IMR-90 (cell line): ENCODE results near the gene WAS. TPM values are rescaled to one million over a fixed set of nuclear protein-coding genes. Genes with fewer than 3 reads are reported as not detected.

Source experiments
- ATAC-seq: fragments of 200-7000 bp; cut with Tn5 transposase; 2 replicates; pipeline ENCODE4 v1.9.1; 2020; ENCODE audit warnings: low read depth, mild to moderate bottlenecking, moderate library complexity
- BruUV-seq: library from RNA; stranded (reverse); fragments of 400-500 nt; replicated peaks from 2 replicates; lab custom pipeline; 2021; lab: Mats Ljungman, UMichigan
- CTCF ChIA-PET: fragments of 300-600 bp; formaldehyde crosslinking; extraction: SDS; loops from one replicate; lab custom pipeline; 2021; ENCODE audit warnings: antibody characterized with exemption; lab: Yijun Ruan, JAX
- POLR2A ChIA-PET: fragments of 300-600 bp; sonication (Branson Sonifier 250); formaldehyde crosslinking; loops from one replicate; lab custom pipeline; 2022; ENCODE audit warnings: antibody characterized with exemption; ENCODE audit not compliant: unreplicated experiment; lab: Charles Lee
- DNase-seq: peaks from one replicate; pipeline ENCODE4 v3.0.0; 2013
- H2AFZ ChIP-seq: replicated peaks from 2 replicates; pipeline ENCODE3; 2013; ENCODE audit warnings: low read length, mild to moderate bottlenecking; ENCODE audit not compliant: poor library complexity
- H2AK5ac ChIP-seq: 2 replicates; pipeline ENCODE4 v1.6.1; 2013; ENCODE audit warnings: low read depth, low read length, inconsistent platforms
- H2AK9ac ChIP-seq: replicated peaks from 2 replicates; pipeline ENCODE3; 2013; ENCODE audit warnings: mild to moderate bottlenecking, low read depth, low read length, moderate library complexity; ENCODE audit not compliant: poor library complexity
- H2BK120ac ChIP-seq: 2 replicates; pipeline ENCODE4 v1.6.1; 2013; ENCODE audit warnings: low read depth, low read length, inconsistent platforms
- H2BK15ac ChIP-seq: 3 replicates; pipeline ENCODE4 v1.6.1; 2013; ENCODE audit warnings: low read depth, low read length, inconsistent platforms
- H2BK20ac ChIP-seq: 2 replicates; pipeline ENCODE4 v1.6.1; 2013; ENCODE audit warnings: low read depth, mild to moderate bottlenecking, inconsistent platforms, low read length, moderate library complexity
- H2BK5ac ChIP-seq: 2 replicates; pipeline ENCODE4 v1.6.1; 2013; ENCODE audit warnings: mild to moderate bottlenecking, low read depth, low read length, inconsistent platforms; ENCODE audit not compliant: poor library complexity, severe bottlenecking
- H3K14ac ChIP-seq: replicated peaks from 2 replicates; pipeline ENCODE4 v1.6.1; 2013; ENCODE audit warnings: low read depth, low read length, inconsistent platforms
- H3K18ac ChIP-seq: 2 replicates; pipeline ENCODE4 v1.6.1; 2013; ENCODE audit warnings: low read depth, low read length, control low read depth
- H3K23ac ChIP-seq: 2 replicates; pipeline ENCODE4 v1.6.1; 2013; ENCODE audit warnings: low read depth, low read length, inconsistent platforms
- H3K27ac ChIP-seq: 2 replicates; pipeline ENCODE4 v1.5.1; 2013; ENCODE audit warnings: mild to moderate bottlenecking, control low read depth, low read length; ENCODE audit not compliant: insufficient read depth
- H3K27me3 ChIP-seq: 2 replicates; pipeline ENCODE4 v1.6.1; 2013; ENCODE audit warnings: low read length; ENCODE audit not compliant: control insufficient read depth, insufficient read depth
- H3K36me3 ChIP-seq: 2 replicates; pipeline ENCODE4 v1.6.1; 2013; ENCODE audit warnings: low read length, mixed read lengths; ENCODE audit not compliant: control insufficient read depth, insufficient read depth
- H3K4ac ChIP-seq: 2 replicates; pipeline ENCODE4 v1.6.1; 2013; ENCODE audit warnings: low read depth, low read length, inconsistent platforms
- H3K4me1 ChIP-seq: 2 replicates; pipeline ENCODE4 v1.6.1; 2013; ENCODE audit warnings: low read length, mixed read lengths; ENCODE audit not compliant: control insufficient read depth, insufficient read depth
- H3K4me2 ChIP-seq: 2 replicates; pipeline ENCODE4 v1.6.1; 2013; ENCODE audit warnings: low read depth, mild to moderate bottlenecking, control low read depth, low read length, moderate library complexity
- H3K4me3 ChIP-seq: 2 replicates; pipeline ENCODE4 v1.5.1; 2013; ENCODE audit warnings: low read depth, mild to moderate bottlenecking, control low read depth, low read length, moderate library complexity; ENCODE audit not compliant: insufficient read depth
- H3K56ac ChIP-seq: 2 replicates; pipeline ENCODE4 v1.6.1; 2013; ENCODE audit warnings: low read length, inconsistent platforms; ENCODE audit not compliant: insufficient read depth; ENCODE audit errors: extremely low read depth
- H3K79me1 ChIP-seq, 2 experiments: 2 replicates each; pipeline ENCODE4 v1.6.1; 2013; ENCODE audit warnings: low read length in 2 of 2, inconsistent platforms in 1 of 2, low read depth in 1 of 2
- H3K9ac ChIP-seq: 2 replicates; pipeline ENCODE4 v1.6.1; 2013; ENCODE audit warnings: low read depth, low read length, control low read depth
- H3K9me1 ChIP-seq: 2 replicates; pipeline ENCODE4 v1.6.1; 2013; ENCODE audit warnings: low read length, inconsistent platforms; ENCODE audit not compliant: insufficient read depth
- H3K9me3 ChIP-seq: 2 replicates; pipeline ENCODE4 v1.6.1; 2013; ENCODE audit warnings: low read length; ENCODE audit not compliant: control insufficient read depth, insufficient read depth
- H4K20me1 ChIP-seq: 2 replicates; pipeline ENCODE4 v1.6.1; 2013; ENCODE audit warnings: low read length, inconsistent platforms; ENCODE audit not compliant: insufficient read depth
- H4K5ac ChIP-seq: 2 replicates; pipeline ENCODE4 v1.6.1; 2013; ENCODE audit warnings: mild to moderate bottlenecking, low read depth, low read length, control low read depth
- H4K8ac ChIP-seq, 2 experiments: 2 replicates each; pipeline ENCODE4 v1.6.1; 2013; ENCODE audit warnings: low read depth in 2 of 2, low read length in 2 of 2, control low read depth in 1 of 2, inconsistent platforms in 1 of 2
- H4K91ac ChIP-seq: 2 replicates; pipeline ENCODE4 v1.6.1; 2013; ENCODE audit warnings: low read depth, low read length, inconsistent platforms; ENCODE audit not compliant: insufficient read depth
- BHLHE40 ChIP-seq: fragments of 150-350 bp; IDR thresholded peaks from 2 replicates; pipeline ENCODE4 v1.6.1; 2016; ENCODE audit warnings: mild to moderate bottlenecking, low read depth, low read length
- CEBPB ChIP-seq: IDR thresholded peaks from 2 replicates; pipeline ENCODE4 v1.6.1; 2012; ENCODE audit warnings: low read depth, low read length, improper control_type of control experiment
- CHD1 ChIP-seq: IDR thresholded peaks from 2 replicates; pipeline ENCODE4 v1.6.1; 2012; ENCODE audit warnings: low read depth, low read length, improper control_type of control experiment
- FOS ChIP-seq: fragments of 150-350 bp; IDR thresholded peaks from 2 replicates; pipeline ENCODE4 v1.6.1; 2016; ENCODE audit warnings: low read depth, low read length
- MAFK ChIP-seq: IDR thresholded peaks from 2 replicates; pipeline ENCODE4 v1.6.1; 2012; ENCODE audit warnings: low read depth, low read length, improper control_type of control experiment
- MXI1 ChIP-seq: IDR thresholded peaks from 2 replicates; pipeline ENCODE4 v1.6.1; 2012; ENCODE audit warnings: low read depth, mild to moderate bottlenecking, low read length, moderate library complexity, borderline replicate concordance
- NFE2L2 ChIP-seq: fragments of 150-350 bp; IDR thresholded peaks from 2 replicates; pipeline ENCODE4 v1.6.1; 2016; ENCODE audit warnings: low read depth, mild to moderate bottlenecking, low read length
- POLR2A ChIP-seq: IDR thresholded peaks from 2 replicates; pipeline ENCODE4 v1.6.1; 2012; ENCODE audit warnings: mild to moderate bottlenecking, low read depth, low read length
- RAD21 ChIP-seq: IDR thresholded peaks from 2 replicates; pipeline ENCODE4 v1.6.1; 2012; ENCODE audit warnings: low read length, improper control_type of control experiment
- RCOR1 ChIP-seq: IDR thresholded peaks from 2 replicates; pipeline ENCODE4 v1.6.1; 2012; ENCODE audit warnings: mild to moderate bottlenecking, low read length, improper control_type of control experiment; ENCODE audit not compliant: insufficient replicate concordance
- RFX5 ChIP-seq: IDR thresholded peaks from 2 replicates; pipeline ENCODE4 v1.8.0; 2012; ENCODE audit warnings: low read depth, mild to moderate bottlenecking, low read length, moderate library complexity
- SMC3 ChIP-seq: fragments of 150-350 bp; IDR thresholded peaks from 2 replicates; pipeline ENCODE4 v1.6.1; 2016; ENCODE audit warnings: low read depth, mild to moderate bottlenecking, antibody characterized with exemption, low read length, moderate library complexity
- WGBS, 2 experiments: methylation state at CpG; one replicate each; pipeline versions ENCODE4 v1.1.5 to v1.1.7; 2013; ENCODE audit warnings: missing lambda C conversion rate in 2 of 2; ENCODE audit not compliant: insufficient read length in 1 of 2; ENCODE audit errors: extremely low coverage in 2 of 2; 5-methylcytosine and 5-hydroxymethylcytosine counted together
- dilution Hi-C: fragments of 300-500 bp; cut with HindIII; formaldehyde crosslinking; loops from one replicate; pipeline ENCODE4 v1.14.3; 2018; ENCODE audit warnings: low sequenced_read_pairs; ENCODE audit not compliant: unreplicated experiment
- in situ Hi-C: fragments of 300-500 bp; cut with MboI; formaldehyde crosslinking; loops from 3 replicates; pipeline ENCODE4 v1.14.3; 2019; ENCODE audit warnings: low sequenced_read_pairs, inconsistent platforms, mixed read lengths
- intact Hi-C: fragments of 100-400 bp; cut with micrococcal nuclease; formaldehyde crosslinking; loops from 2 replicates; pipeline ENCODE4 v1.10.0; 2022
- polyA plus RNA-seq, 3 experiments: library from polyadenylated mRNA; depleted of rRNA; stranded (reverse); fragments of >200 nt; gene quantifications; 2 replicates each; pipeline ENCODE4 v1.2.3, GENCODE V29; 2012; ENCODE audit warnings: low replicate concordance in 1 of 3
- total RNA-seq: library from RNA; depleted of rRNA; stranded (reverse); fragments of >200 nt; gene quantifications from 2 replicates; pipeline ENCODE4 v1.2.3, GENCODE V29; 2012
- TF ChIP-seq, protein P1 (sequence below): fragments of 150-350 bp; IDR thresholded peaks from 2 replicates; pipeline ENCODE4 v1.6.1; 2016; ENCODE audit warnings: low read depth, mild to moderate bottlenecking, low read length, moderate library complexity, borderline replicate concordance
- TF ChIP-seq, protein P2 (sequence below): fragments of 150-350 bp; IDR thresholded peaks from 2 replicates; pipeline ENCODE4 v1.6.1; 2017; ENCODE audit warnings: mild to moderate bottlenecking, antibody characterized with exemption, low read length, low read depth
- TF ChIP-seq, protein P3 (sequence below): conservative IDR thresholded peaks from 2 replicates; pipeline ENCODE4 v1.5.1; 2012; ENCODE audit warnings: mild to moderate bottlenecking, low read depth, low read length, improper control_type of control experiment

WAS gene
- total and polyA plus RNA-seq, 2 of the 4 experiments (the other 2 are of a cell fraction): 0.14 TPM; not detected in 1

DNA sequence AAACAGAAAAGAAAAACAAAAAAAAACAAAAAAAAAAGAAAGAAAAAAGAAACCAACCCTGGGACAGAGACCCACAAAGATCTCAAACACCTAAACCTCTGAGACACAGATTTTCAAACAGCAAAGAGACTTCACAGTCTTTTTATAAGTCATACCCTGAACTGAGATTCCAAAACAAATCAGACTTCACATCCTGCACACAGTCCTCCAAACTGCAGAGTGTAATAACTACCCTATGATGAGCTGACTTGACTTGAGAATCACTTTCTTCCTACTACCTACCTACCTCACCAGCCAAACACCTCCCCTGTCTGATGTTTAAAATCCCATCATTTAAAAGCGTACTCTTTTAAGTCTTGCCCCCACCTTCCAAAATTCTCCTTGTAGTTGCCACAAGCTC lies 52.7 kb downstream of the WAS start:
- DNase-seq (no peak), ATAC-seq (no peak)
- Histone ChIP-seq H3K23ac (no peak overlapping the region), H2BK20ac (no peak overlapping the region), H4K20me1 (no peaks in the 10 kb centered on the region), H2AK9ac (no peak overlapping the region), H2BK5ac (no peak overlapping the region), H3K4me3 (no peak overlapping the region), H2AFZ (peak overlapping the region; percentile 65), H3K27me3 (no peaks in the 10 kb centered on the region), H3K4me2 (peak overlapping the region; percentile 42; the same call in 1 of the 2 replicates), H3K4me1 (no peaks in the 10 kb centered on the region), H3K79me1 (no peaks in the 10 kb centered on the region), H3K18ac (no peak overlapping the region), H3K9me1 (0 out of 2 replicates have a peak, but pooled peaks cover 3% of the 10 kb centered on the region), H3K9me3 (no peaks in the 10 kb centered on the region), H2BK120ac (no peak overlapping the region), H2AK5ac (no peak overlapping the region), H3K9ac (no peak overlapping the region), H4K8ac (peak overlapping the region; percentile 59 to 83), H3K36me3 (no peaks in the 10 kb centered on the region), H3K56ac (no peak overlapping the region), H4K91ac (no peak overlapping the region), H2BK15ac (no peak overlapping the region), H3K4ac (no peak overlapping the region), H3K27ac (no peak overlapping the region), H3K14ac (no peak overlapping the region), H4K5ac (peak overlapping the region; percentile 75)
- dilution Hi-C loops: no loop called here
- no CpG with 5 or more reads among the region's 1 CpG for WGBS, 2 experiments
- ChIA-PET CTCF (interaction anchor here (0.6 kb wide), 1 partner anchor 1846 kb away, joined by 3 read pairs; no protein-coding TSS in a partner anchor), POLR2A (interaction anchor here (0.6 kb wide), 1 partner anchor 138 kb away, joined by 3 read pairs; no protein-coding TSS in a partner anchor)
- in situ Hi-C loops: no loop called here
- no peak for TF ChIP-seq POLR2A
- no peak for TF ChIP-seq FOS
- no peak for TF ChIP-seq MAFK
- TF ChIP-seq, protein P1, sequence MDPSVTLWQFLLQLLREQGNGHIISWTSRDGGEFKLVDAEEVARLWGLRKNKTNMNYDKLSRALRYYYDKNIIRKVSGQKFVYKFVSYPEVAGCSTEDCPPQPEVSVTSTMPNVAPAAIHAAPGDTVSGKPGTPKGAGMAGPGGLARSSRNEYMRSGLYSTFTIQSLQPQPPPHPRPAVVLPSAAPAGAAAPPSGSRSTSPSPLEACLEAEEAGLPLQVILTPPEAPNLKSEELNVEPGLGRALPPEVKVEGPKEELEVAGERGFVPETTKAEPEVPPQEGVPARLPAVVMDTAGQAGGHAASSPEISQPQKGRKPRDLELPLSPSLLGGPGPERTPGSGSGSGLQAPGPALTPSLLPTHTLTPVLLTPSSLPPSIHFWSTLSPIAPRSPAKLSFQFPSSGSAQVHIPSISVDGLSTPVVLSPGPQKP: no peak
- no peak for TF ChIP-seq RCOR1
- TF ChIP-seq, protein P2, sequence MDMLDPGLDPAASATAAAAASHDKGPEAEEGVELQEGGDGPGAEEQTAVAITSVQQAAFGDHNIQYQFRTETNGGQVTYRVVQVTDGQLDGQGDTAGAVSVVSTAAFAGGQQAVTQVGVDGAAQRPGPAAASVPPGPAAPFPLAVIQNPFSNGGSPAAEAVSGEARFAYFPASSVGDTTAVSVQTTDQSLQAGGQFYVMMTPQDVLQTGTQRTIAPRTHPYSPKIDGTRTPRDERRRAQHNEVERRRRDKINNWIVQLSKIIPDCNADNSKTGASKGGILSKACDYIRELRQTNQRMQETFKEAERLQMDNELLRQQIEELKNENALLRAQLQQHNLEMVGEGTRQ: no peak
- TF ChIP-seq, protein P3, sequence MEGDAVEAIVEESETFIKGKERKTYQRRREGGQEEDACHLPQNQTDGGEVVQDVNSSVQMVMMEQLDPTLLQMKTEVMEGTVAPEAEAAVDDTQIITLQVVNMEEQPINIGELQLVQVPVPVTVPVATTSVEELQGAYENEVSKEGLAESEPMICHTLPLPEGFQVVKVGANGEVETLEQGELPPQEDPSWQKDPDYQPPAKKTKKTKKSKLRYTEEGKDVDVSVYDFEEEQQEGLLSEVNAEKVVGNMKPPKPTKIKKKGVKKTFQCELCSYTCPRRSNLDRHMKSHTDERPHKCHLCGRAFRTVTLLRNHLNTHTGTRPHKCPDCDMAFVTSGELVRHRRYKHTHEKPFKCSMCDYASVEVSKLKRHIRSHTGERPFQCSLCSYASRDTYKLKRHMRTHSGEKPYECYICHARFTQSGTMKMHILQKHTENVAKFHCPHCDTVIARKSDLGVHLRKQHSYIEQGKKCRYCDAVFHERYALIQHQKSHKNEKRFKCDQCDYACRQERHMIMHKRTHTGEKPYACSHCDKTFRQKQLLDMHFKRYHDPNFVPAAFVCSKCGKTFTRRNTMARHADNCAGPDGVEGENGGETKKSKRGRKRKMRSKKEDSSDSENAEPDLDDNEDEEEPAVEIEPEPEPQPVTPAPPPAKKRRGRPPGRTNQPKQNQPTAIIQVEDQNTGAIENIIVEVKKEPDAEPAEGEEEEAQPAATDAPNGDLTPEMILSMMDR: no peak
- no peak for TF ChIP-seq RFX5
- no peak for TF ChIP-seq SMC3
- TF ChIP-seq NFE2L2: no peak
- no peak for TF ChIP-seq RAD21
- TF ChIP-seq MXI1: no peak
- no peak for TF ChIP-seq CEBPB
- TF ChIP-seq BHLHE40: no peak
- TF ChIP-seq CHD1: no peak
- no TSS peak for BruUV-seq
- intact Hi-C loops: no loop called here
